NCI-H1436 (cell line): ENCODE data around the gene DAB2IP.

Experiments
- DNase-seq: peaks from one replicate; lab custom pipeline; 2025; lab: John Stamatoyannopoulos, UW

DAB2IP gene

GRCh38 chr9:121703014-121703734 lies 51.7 kb downstream of the DAB2IP start:
- no peak for DNase-seq

- no peak for DNase-seq
These were observed 52.8 kb downstream of the DAB2IP start for GRCh38 chr9:121704281-121704680.

- DNase-seq: no peak
These were observed 54.8 kb downstream of the DAB2IP start for GRCh38 chr9:121706149-121706750.

GRCh38 chr9:121707477-121708424 lies 56.3 kb downstream of the DAB2IP start:
- DNase-seq: no peak

- DNase-seq: no peak
These were observed 57.5 kb downstream of the DAB2IP start for GRCh38 chr9:121708768-121709488.

GRCh38 chr9:121709798-121710197 lies 58.4 kb downstream of the DAB2IP start:
- no peak for DNase-seq

GRCh38 chr9:121711281-121711680 lies 59.8 kb downstream of the DAB2IP start:
- no peak for DNase-seq

- DNase-seq: no peak
These were observed 60.4 kb downstream of the DAB2IP start for GRCh38 chr9:121711797-121712196.

- DNase-seq: no peak
These were observed 62.1 kb downstream of the DAB2IP start for GRCh38 chr9:121713400-121714070.

- no peak for DNase-seq
These were observed 62.8 kb downstream of the DAB2IP start for GRCh38 chr9:121714075-121714705.

- DNase-seq: no peak
These were observed 63.4 kb downstream of the DAB2IP start for GRCh38 chr9:121714873-121715272.

GRCh38 chr9:121717141-121717991 lies 65.9 kb downstream of the DAB2IP start:
- DNase-seq: no peak

GRCh38 chr9:121718084-121718483 lies 66.7 kb downstream of the DAB2IP start:
- DNase-seq: peak; percentile 64

GRCh38 chr9:121718501-121718900 lies 67.1 kb downstream of the DAB2IP start:
- no peak for DNase-seq

- no peak for DNase-seq
These were observed 69.0 kb downstream of the DAB2IP start for GRCh38 chr9:121720311-121721057.

- DNase-seq: no peak
These were observed 69.6 kb downstream of the DAB2IP start for GRCh38 chr9:121721058-121721350.

- DNase-seq: no peak
These were observed 70.3 kb downstream of the DAB2IP start for GRCh38 chr9:121721770-121722169.

- no peak for DNase-seq
These were observed 73.8 kb downstream of the DAB2IP start for GRCh38 chr9:121725008-121725775.
